NCI-H2227 (cell line): Measurements from ENCODE around the gene FAM53A.
A peak's percentile ranks its signal among the peaks of the same experiment; 100 is the strongest.

Experiments
- DNase-seq: peaks from one replicate; lab custom pipeline; 2025; ENCODE audit not compliant: unreplicated experiment; lab: John Stamatoyannopoulos, UW

The FAM53A gene

GRCh38 chr4:1683736-1684505 is at the start of gene FAM53A:
TSS of gene FAM53A (minus strand) at chr4:1684313. CDS start at chr4:1668741, 15,572 bp downstream.
- peak; percentile 89 for DNase-seq

- no peak for DNase-seq
Measured at GRCh38 chr4:1732911-1733310, 48.8 kb upstream of the FAM53A start.

DNA sequence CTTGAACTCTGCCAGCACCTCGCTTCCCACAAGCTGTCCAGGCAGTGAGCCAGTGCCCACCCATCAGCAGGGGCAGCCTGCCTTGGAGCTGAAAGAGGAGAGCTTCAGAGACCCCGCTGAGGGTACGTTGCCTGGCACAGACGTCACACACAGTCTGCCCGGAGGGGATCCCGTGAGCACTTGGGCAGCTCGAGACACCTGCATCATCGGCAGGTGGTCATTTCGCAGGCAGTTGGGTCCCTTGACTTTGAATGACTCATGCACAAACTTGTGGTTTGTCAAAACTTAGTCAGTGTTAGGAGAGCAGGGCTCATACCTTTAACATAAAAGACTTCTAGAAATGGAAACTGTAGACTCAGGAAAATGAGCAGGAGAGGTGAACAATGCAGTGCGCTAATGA is 47.1 kb upstream of the FAM53A start:
- DNase-seq: no peak

GRCh38 chr4:1730532-1731135 is 46.5 kb upstream of the FAM53A start:
- DNase-seq: no peak

DNA sequence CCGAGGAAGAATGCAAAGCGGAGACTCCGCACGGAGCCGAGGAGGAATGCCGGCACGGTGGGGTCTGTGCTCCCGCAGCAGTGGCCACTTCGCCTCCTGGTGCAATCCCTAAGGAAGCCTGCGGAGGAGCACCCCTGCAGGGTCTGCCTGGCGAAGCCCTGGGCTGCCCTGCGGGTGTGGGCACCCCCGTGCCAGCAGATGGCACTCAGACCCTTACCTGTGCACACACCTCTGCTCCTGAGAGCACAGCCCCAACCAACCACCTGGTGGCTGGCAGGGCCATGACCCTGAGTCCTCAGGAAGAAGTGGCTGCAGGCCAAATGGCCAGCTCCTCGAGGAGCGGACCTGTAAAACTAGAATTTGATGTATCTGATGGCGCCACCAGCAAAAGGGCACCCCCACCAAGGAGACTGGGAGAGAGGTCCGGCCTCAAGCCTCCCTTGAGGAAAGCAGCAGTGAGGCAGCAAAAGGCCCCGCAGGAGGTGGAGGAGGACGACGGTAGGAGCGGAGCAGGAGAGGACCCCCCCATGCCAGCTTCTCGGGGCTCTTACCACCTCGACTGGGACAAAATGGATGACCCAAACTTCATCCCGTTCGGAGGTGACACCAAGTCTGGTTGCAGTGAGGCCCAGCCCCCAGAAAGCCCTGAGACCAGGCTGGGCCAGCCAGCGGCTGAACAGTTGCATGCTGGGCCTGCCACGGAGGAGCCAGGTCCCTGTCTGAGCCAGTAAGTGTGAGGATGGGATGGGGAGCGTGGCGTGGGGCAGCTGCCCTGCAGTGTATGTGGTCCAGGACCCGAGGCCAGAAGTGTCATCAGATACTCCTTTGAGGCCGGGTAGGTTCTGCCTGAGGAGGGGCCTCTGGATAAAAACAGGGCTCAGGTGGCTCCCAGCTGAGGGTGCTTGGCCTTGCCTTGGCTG is 44.2 kb upstream of the FAM53A start:
- DNase-seq: no peak

- DNase-seq: no peak
Measured at GRCh38 chr4:1727117-1728031, 43.3 kb upstream of the FAM53A start.

- DNase-seq: peak; percentile 84
Measured at GRCh38 chr4:1726146-1726934, 42.2 kb upstream of the FAM53A start.

- no peak for DNase-seq
Measured at GRCh38 chr4:1725521-1725920, 41.4 kb upstream of the FAM53A start.

- DNase-seq: no peak
Measured at GRCh38 chr4:1723131-1723801, 39.2 kb upstream of the FAM53A start.

DNA sequence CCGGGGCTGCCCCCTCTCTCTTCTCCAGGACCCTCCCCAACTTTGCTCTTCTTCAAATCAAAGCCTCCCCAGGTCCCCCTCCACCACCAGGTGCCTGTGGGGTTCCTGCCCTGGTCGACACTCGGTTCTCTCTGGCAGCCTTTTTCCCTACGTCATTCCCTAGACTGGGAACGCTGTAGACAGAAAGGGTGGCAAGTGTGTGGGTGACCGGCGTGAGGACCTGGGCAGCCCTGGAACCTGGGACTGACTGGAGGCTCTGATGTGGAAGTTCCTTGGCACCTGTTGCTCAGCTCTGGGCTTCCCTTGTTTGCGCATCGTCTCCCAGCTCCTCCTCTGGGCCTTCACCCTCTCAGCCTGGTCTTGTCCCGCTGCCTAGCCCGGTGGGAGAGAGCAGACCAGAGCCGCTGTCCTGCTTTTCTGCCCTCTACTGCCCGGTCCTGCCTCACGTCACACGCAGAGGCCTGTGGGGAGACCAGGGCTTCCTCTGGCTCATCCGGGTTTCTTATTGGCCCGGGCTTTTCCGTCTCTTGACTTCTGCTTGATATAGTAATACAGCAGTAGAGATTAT is 38.5 kb upstream of the FAM53A start:
- DNase-seq: no peak

DNA sequence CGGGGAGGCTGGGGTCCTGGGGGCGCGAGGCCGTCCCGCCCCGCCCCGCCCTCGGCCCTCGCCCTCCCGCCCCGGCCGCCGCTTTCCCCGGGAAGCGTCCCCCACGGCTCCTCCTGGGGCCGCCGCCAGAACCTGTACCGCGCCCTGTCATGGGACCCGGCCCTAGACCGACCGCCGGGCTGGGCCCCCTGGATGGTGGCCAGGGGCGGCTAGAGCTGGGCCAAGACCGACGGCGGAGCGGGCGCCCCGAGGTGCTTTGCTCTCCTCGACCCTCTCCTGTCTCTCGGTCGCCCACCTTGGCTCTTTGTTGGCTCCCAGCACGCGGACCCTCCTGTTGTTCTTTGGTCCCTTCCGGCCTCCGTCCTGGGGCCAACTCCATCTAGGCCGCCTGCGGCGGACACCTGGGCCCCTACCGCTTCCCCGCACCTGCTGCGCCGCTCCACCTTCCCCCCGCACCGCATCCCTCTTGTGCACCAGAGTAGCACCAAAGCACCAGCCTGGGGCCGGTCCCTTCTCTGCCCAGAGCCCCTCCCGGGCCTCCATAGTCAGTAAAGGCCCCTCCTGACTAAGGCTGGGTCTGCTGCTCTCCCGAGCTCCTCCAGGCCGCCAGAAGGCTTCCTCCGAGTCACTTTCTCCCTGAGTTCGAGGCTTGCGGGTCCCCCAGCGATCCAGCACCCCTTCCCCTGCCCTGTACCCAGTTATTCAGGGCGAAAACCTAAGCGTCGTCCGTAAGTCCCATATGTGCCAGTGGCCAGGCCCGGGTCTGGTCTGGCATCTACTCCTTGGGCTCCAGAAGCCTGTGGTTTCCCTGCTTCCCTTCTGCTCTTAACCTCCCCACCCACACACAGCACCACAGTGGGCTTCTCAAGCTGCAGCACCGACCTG is 37.8 kb upstream of the FAM53A start:
- no peak for DNase-seq

GRCh38 chr4:1721003-1721665 is 37.0 kb upstream of the FAM53A start, which contains the start of the genes TACC3 and TMEM129:
TSS of gene TACC3 (plus strand) at chr4:1721521. CDS start at chr4:1723422, 1,901 bp downstream.
TSS of gene TMEM129 (minus strand) at chr4:1721323. CDS start at chr4:1720837, 486 bp downstream.
- peak; percentile 92 for DNase-seq

- peak; percentile 49 for DNase-seq
Measured at GRCh38 chr4:1720163-1720983, 36.3 kb upstream of the FAM53A start.

DNA sequence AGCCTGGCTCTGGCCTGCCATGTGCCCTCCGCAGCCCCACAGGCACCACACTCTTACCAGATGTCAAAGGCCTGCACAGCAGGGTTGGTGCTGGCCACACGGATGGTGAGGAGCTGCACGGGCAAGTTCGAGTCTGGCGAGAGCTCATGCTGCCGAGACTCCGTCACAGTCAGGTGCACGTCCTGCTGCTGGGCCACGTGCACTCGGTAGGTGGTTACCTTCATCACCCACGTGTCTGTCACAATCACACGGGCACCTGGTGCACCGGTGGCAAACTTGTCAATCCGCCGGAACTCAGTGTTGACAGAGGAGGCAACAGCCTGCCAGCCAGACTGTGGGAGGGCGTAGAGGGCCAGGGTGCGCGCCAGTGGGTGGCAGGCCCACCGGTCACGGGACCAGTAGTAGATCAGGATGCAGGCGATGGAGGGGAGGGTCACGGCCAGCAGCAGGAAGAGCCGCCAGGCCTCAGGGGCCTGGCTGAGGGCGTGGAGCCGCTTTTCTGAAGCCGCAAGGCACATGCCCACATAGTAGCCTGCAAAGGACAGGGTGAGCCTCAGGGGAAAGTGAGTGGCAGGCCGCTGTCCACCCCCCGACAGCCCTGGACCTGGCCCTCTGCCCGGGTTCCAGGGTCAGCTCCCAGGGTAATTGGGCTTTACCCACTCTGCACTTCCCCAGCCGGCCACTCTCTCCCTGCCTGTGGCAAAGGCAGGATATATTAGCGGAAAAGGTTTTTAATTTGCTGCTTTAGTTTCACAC is 34.2 kb upstream of the FAM53A start:
- no peak for DNase-seq
